ENCODE results near the gene OPN5. TPM values are rescaled to one million over a fixed set of nuclear protein-coding genes. Genes with fewer than 3 reads are reported as not detected.

OPN5 gene
- total and polyA plus RNA-seq, 8 donors: not detected

DNA sequence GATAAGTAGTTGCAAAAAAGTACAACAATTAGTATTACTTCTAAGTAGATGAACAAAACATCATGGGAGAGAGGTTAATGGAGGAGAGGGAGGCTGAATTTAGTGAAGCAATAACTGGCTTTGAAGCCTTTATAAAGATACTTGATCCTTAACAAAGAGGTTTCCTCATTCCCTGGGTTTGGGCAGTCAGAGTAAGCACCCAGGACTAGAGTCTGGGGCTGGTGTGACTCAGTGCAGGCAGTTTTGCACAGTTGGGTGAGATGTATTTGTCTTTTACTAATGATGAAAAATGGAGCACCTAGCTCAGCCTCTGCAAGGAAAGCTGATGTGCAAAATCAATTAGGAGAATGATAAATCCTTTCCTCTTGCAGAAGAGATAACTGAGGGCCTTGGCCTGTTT is 11.8 kb upstream of the OPN5 start:
- ATAC-seq (no peak), FAIRE-seq (no peak), DNase-seq (no peak)
- H3K36me3 ChIP-seq: no peaks in the 10 kb centered on the region
- no peaks in the 10 kb centered on the region for H3K9me3 ChIP-seq
- intact Hi-C loops (cut with DNase I): loop anchor here in 1 of 3 donors (10.0 kb wide), 1 partner anchor 365 kb away; no protein-coding TSS in a partner anchor
- no peaks in the 10 kb centered on the region for H3K27me3 ChIP-seq
- H3K4me3 ChIP-seq: no peak overlapping the region
- H3K4me1 ChIP-seq: no peaks in the 10 kb centered on the region
- no peak for TF ChIP-seq CTCF (IDR thresholded peaks at IDR 0.05)
- H3K27ac ChIP-seq: no peak overlapping the region

- Histone ChIP-seq H3K27ac (no peak overlapping the region), H3K27me3 (no peaks in the 10 kb centered on the region), H3K36me3 (no peaks in the 10 kb centered on the region), H3K4me1 (no peaks in the 10 kb centered on the region), H3K9me3 (no peaks in the 10 kb centered on the region), H3K4me3 (no peak overlapping the region)
- DNase-seq (no peak), ATAC-seq (no peak), FAIRE-seq (no peak)
- no peak for TF ChIP-seq CTCF (IDR thresholded peaks at IDR 0.05)
- intact Hi-C loops (cut with DNase I): loop anchor here in 1 of 3 donors (10.0 kb wide), 1 partner anchor 368 kb away; no protein-coding TSS in a partner anchor
- 51 to 63% methylated on average over 2 of the region's 2 CpGs for WGBS, 2 donors
Observed at GRCh38 chr6:47772359-47772758, 9.5 kb upstream of the OPN5 start.

- intact Hi-C loops (cut with DNase I): loop anchor here in 1 of 3 donors (10.0 kb wide), 1 partner anchor 368 kb away; no protein-coding TSS in a partner anchor
- H3K4me1 ChIP-seq: no peaks in the 10 kb centered on the region
- no peaks in the 10 kb centered on the region for H3K36me3 ChIP-seq
- DNase-seq (no peak), ATAC-seq (no peak), FAIRE-seq (no peak)
- H3K4me3 ChIP-seq: no peak overlapping the region
- H3K27me3 ChIP-seq: no peaks in the 10 kb centered on the region
- H3K9me3 ChIP-seq: no peaks in the 10 kb centered on the region
- no peak overlapping the region for H3K27ac ChIP-seq
- 73 to 82% methylated on average over 5 of the region's 5 CpGs for WGBS, 2 donors
- no peak for TF ChIP-seq CTCF (IDR thresholded peaks at IDR 0.05)
Observed at GRCh38 chr6:47773005-47773404, 8.8 kb upstream of the OPN5 start.

DNA sequence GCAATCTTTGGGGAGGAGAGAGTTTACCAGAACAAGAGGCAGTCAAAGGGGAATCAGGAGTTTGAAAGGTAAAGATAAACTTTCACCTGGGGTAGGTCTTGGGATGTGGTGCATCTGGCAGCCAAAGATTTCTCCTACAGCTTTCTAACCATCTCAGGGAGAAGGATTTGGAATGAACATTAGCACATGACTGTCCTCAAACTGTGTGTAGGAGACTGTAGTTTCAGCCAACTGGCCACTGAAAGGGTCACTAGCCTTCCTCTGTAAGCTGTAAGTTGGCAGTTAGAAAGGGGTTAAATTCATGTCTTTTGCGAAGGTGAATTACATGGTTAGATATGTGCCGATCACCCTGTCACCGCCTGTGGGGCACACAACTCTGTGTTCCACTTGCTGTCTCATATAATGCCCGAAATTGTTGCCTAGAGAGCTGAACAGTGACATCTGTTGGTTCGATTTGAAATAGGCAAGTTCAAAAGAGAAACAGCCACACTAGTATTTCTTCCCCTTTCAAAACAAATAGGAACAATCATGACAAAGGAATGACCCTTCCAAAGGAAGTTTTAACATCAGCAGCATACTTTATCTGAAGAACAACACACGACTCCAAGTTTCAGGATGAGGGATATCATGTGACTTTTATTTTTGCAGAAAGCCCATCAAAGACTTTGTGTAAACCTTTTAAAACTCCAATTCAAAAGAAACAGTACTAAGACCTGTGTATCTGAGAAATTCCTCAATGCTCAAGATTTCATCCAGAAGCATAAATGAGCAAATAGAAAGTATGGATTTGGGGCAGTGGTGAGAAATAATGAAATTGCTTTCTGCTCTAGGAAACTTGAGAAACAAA is 1.1 kb upstream of the OPN5 start:
- no peak overlapping the region for H3K4me3 ChIP-seq

More for the DNA sequence above, 1.1 kb upstream of the OPN5 start:
- no peak overlapping the region for H3K27ac ChIP-seq
- 0% methylated on average over 6 of the region's 6 CpGs for WGBS, 2 donors
- no peaks in the 10 kb centered on the region for H3K27me3 ChIP-seq
- H3K9me3 ChIP-seq: no peaks in the 10 kb centered on the region
- H3K36me3 ChIP-seq: no peaks in the 10 kb centered on the region
- DNase-seq: peak in 2 of 6 donors; percentile 18 to 21
- H3K4me1 ChIP-seq: no peaks in the 10 kb centered on the region
- TF ChIP-seq CTCF (IDR thresholded peaks at IDR 0.05): peak in 3 of 4 donors; percentile 37 to 52 (median 42)
- peak; percentile 78 to 99 (median 92) for ATAC-seq
- intact Hi-C loops (cut with DNase I): no loop called here
- FAIRE-seq: no peak
